Endothelial cell of umbilical vein (primary cell): ENCODE data around the gene SNX3.

Source experiments
- CTCF ChIP-seq, 2 donors: IDR thresholded peaks; 1 replicate in 1 of 2; 2 replicates in 1 of 2; pipeline ENCODE4 v1.5.1; 2011; ENCODE audit warnings: low read length in 2 of 2, mild to moderate bottlenecking in 2 of 2, moderate library complexity in 2 of 2, control low read depth in 1 of 2, inconsistent platforms in 1 of 2, low read depth in 1 of 2; ENCODE audit not compliant: insufficient read depth in 1 of 2; ENCODE audit errors: extremely low read depth in 1 of 2
- EZH2 ChIP-seq: IDR thresholded peaks from 2 replicates; pipeline ENCODE4 v1.6.1; 2012; ENCODE audit warnings: borderline replicate concordance, low read depth, mild to moderate bottlenecking, moderate library complexity, low read length, inconsistent platforms; ENCODE audit not compliant: severe bottlenecking
- FOS ChIP-seq: IDR thresholded peaks from 2 replicates; pipeline ENCODE4 v1.6.1; 2011; ENCODE audit warnings: mild to moderate bottlenecking, low read length, moderate library complexity, borderline replicate concordance; ENCODE audit not compliant: insufficient read depth
- GATA2 ChIP-seq: IDR thresholded peaks from 2 replicates; pipeline ENCODE4 v1.7.0; 2011; ENCODE audit warnings: low read depth, mild to moderate bottlenecking, moderate library complexity, mixed read lengths, low read length; ENCODE audit not compliant: insufficient read length, insufficient read depth
- JUN ChIP-seq: IDR thresholded peaks from 2 replicates; pipeline ENCODE4 v1.6.1; 2011; ENCODE audit warnings: borderline replicate concordance, low read depth; ENCODE audit not compliant: insufficient read length, insufficient read depth
- MAX ChIP-seq: IDR thresholded peaks from 2 replicates; pipeline ENCODE4 v1.6.1; 2011; ENCODE audit not compliant: insufficient read depth, insufficient read length
- MYC ChIP-seq: IDR thresholded peaks from one replicate; pipeline ENCODE4 v1.6.1; 2011; ENCODE audit warnings: mild to moderate bottlenecking, low read depth, low read length
- POLR2A ChIP-seq: IDR thresholded peaks from 2 replicates; pipeline ENCODE4 v1.6.1; 2012; ENCODE audit warnings: low read depth, mild to moderate bottlenecking, control low read depth, low read length
- POLR2AphosphoS5 ChIP-seq: IDR thresholded peaks from 2 replicates; pipeline ENCODE4 v1.6.1; 2012; ENCODE audit warnings: low read depth, mild to moderate bottlenecking, control low read depth, low read length, moderate library complexity; ENCODE audit not compliant: insufficient read depth

- TF ChIP-seq POLR2A: no peak
- no peak for TF ChIP-seq CTCF (IDR thresholded peaks at IDR 0.05; ENCODE audit: extremely low read depth in 1 of 2, insufficient read depth in 1 of 2, low read depth in 1 of 2, low read length in 2 of 2)
- no peak for TF ChIP-seq EZH2
- no peak for TF ChIP-seq POLR2AphosphoS5
- no peak for TF ChIP-seq MAX
- no peak for TF ChIP-seq MYC
- no peak for TF ChIP-seq FOS
- TF ChIP-seq JUN: no peak
- no peak for TF ChIP-seq GATA2
Measured at GRCh38 chr6:108180776-108181175, 80.1 kb downstream of the SNX3 start.
